Heart left ventricle (tissue), 16 donors: ENCODE measurements around the gene SLC27A2. TPM values are rescaled to one million over a fixed set of nuclear protein-coding genes. Genes with fewer than 3 reads are reported as not detected.
A peak's percentile ranks its signal among the peaks of the same experiment; 100 is the strongest.

Experiments
- ATAC-seq, 4 donors: fragments of 200-7000 bp; cut with Tn5 transposase; one replicate each; pipeline ENCODE4 v1.9.1; 2020 to 2022; ENCODE audit warnings: moderate library complexity in 4 of 4, mild to moderate bottlenecking in 3 of 4, moderate number of reproducible peaks in 1 of 4
- DNase-seq, 5 donors: peaks; one replicate each; pipeline ENCODE4 v3.0.0-alpha.2; 2020
- H3K27ac ChIP-seq, 12 donors: fragments of 200-600 bp; sonication (generic) in 4 of 12; one replicate each; pipeline versions ENCODE4 v1.5.0 to v1.8.0; 2016 to 2022; ENCODE audit warnings: mild to moderate bottlenecking in 2 of 12
- H3K27me3 ChIP-seq, 9 donors: fragments of 200-600 bp; sonication (generic) in 2 of 9; one replicate each; pipeline versions ENCODE4 v1.5.1 to v1.8.0; 2016 to 2022; ENCODE audit warnings: mild to moderate bottlenecking in 3 of 9
- H3K36me3 ChIP-seq, 9 donors: fragments of 200-600 bp; sonication (generic) in 2 of 9; one replicate each; pipeline versions ENCODE4 v1.5.0 to v1.8.0; 2018 to 2022; ENCODE audit warnings: mild to moderate bottlenecking in 2 of 9
- H3K4me1 ChIP-seq, 12 donors: fragments of 200-600 bp; sonication (generic) in 4 of 12; one replicate each; pipeline versions ENCODE4 v1.5.0 to v1.8.0; 2016 to 2022; ENCODE audit warnings: mild to moderate bottlenecking in 3 of 12
- H3K4me3 ChIP-seq, 12 donors: fragments of 200-600 bp; sonication (generic) in 4 of 12; one replicate each; pipeline versions ENCODE4 v1.5.0 to v1.8.0; 2017 to 2022; ENCODE audit warnings: mild to moderate bottlenecking in 9 of 12, moderate library complexity in 4 of 12
- H3K9me3 ChIP-seq, 12 donors: fragments of 200-600 bp; sonication (generic) in 4 of 12; one replicate each; pipeline versions ENCODE4 v1.5.0 to v1.8.0; 2016 to 2022; ENCODE audit warnings: mild to moderate bottlenecking in 1 of 12
- CTCF ChIP-seq, 12 donors: fragments of 200-600 bp; sonication (generic) in 4 of 12; IDR thresholded peaks; one replicate each; pipeline versions ENCODE4 v1.5.0 to v1.8.0; 2018 to 2022; ENCODE audit warnings: antibody characterized with exemption in 12 of 12, mild to moderate bottlenecking in 5 of 12
- POLR2A ChIP-seq, 2 donors: fragments of 450-650 bp; IDR thresholded peaks; one replicate each; pipeline ENCODE4 v1.6.1; 2017; ENCODE audit warnings: antibody characterized with exemption in 2 of 2, mild to moderate bottlenecking in 2 of 2, moderate library complexity in 2 of 2
- WGBS, 4 donors: extraction: QIAGEN DNeasy Blood & Tissue Kit in 2 of 4; methylation state at CpG; one replicate each; pipeline versions ENCODE4 v1.1.5 to v1.1.7; 2013 to 2018; 5-methylcytosine and 5-hydroxymethylcytosine counted together
- intact Hi-C, 10 donors: fragments of 100-400 bp; cut with DNase I; formaldehyde crosslinking; loops; one replicate each; pipeline versions ENCODE4 v1.11.1 to v1.14.2; 2022
- polyA plus RNA-seq, 2 donors: library from polyadenylated mRNA; stranded (reverse); fragments of 200-250 nt; gene quantifications; one replicate each; pipeline ENCODE4 v1.2.3, GENCODE V29; 2013
- total RNA-seq, 9 donors: library from RNA; depleted of rRNA in 2 of 9; stranded (reverse); fragments of >200 nt in 2 of 9; fragmentation: NEBNext Ultra II Directional in 3 of 9; extraction: Animal tissue kit (Norgen Biotek cat#: 25700) in 3 of 9; gene quantifications; one replicate each; pipeline versions ENCODE4 v1.1.0 to v1.2.4, GENCODE V29; 2016 to 2023
- donor health status: ischemic (EF 13 %, LVEDD 7.1; RV severe dilation, severe dysfunction).
- donor health status: healthy with polysubstance abuse.
- donor health status: DM: no; HTN: yes; CAD: no.
- donor health status: DM: no; HTN: no; CAD: no.
- donor health status: ischemic (EF 25% LVEDD 6.9; RV normal size, moderate dysfunction).
- donor health status: ischemic (EF 25% LVEDD 5.7; RV mildly dilated, moderate dysfunction).
- donor health status: healthy.
- donor health status: DM: yes; HTN: yes; CAD: no.
- donor health status: ischemic (EF 35%, LVEDD 5.7; RV mildly dilated, moderate dysfunction).
- donor health status: nonischemic (EF 11% LVEDD 7.7; RV severe dilation, severe dysfunction).
- donor health status: DM: yes; HTN: yes; CAD: no.
- donor health status: PGD.
- donor health status: ischemic (EF 29% LVEDD 5.4; RV normal size, mild dysfunction).
- donor health status: nonischemic (EF 23%, LVEDD 6.1; RV moderate dilation, normal function).

Gene SLC27A2
- total and polyA plus RNA-seq, 11 donors, result 0.04 to 0.29 (median 0.12) TPM; not detected in 8

- intact Hi-C loops, result loop anchor here (1.0 to 10.0 kb wide), 8 partner anchors 900 to 1790 kb away; no protein-coding TSS in a partner anchor
- H3K27me3 ChIP-seq, result no peaks in the 10 kb centered on the region
- TF ChIP-seq CTCF (IDR thresholded peaks at IDR 0.05) (no peak), POLR2A (IDR thresholded peaks at IDR 0.05) (no peak)
- no peaks in the 10 kb centered on the region for H3K9me3 ChIP-seq
- DNase-seq, result no peak
- 73% methylated on average over 6 of the region's 6 CpGs for WGBS, 4 donors
- ATAC-seq, result no peak
- H3K27ac ChIP-seq, result no peak overlapping the region
- no peaks in the 10 kb centered on the region for H3K36me3 ChIP-seq
- H3K4me3 ChIP-seq, result no peak overlapping the region
- H3K4me1 ChIP-seq, result peaks cover 0 to 6% (median 0%) of the 10 kb centered on the region in 12 donors
Observed at GRCh38 chr15:50144341-50145120, 37.5 kb upstream of the SLC27A2 start.

GRCh38 chr15:50145451-50145872 is 36.5 kb upstream of the SLC27A2 start:
- ATAC-seq, result peak; percentile 58 to 91 (median 83)
- peak; percentile 47 to 73 (median 61) for TF ChIP-seq CTCF (IDR thresholded peaks at IDR 0.05)
- TF ChIP-seq POLR2A (IDR thresholded peaks at IDR 0.05), result no peak
- intact Hi-C loops, result loop anchor here (1.0 to 10.0 kb wide), 7 partner anchors 901 to 1791 kb away; no protein-coding TSS in a partner anchor
- peaks cover 0 to 6% (median 0%) of the 10 kb centered on the region in 12 donors for H3K4me1 ChIP-seq
- no peaks in the 10 kb centered on the region for H3K9me3 ChIP-seq
- no peaks in the 10 kb centered on the region for H3K27me3 ChIP-seq
- DNase-seq, result no peak
- no peak overlapping the region for H3K4me3 ChIP-seq
- no peaks in the 10 kb centered on the region for H3K36me3 ChIP-seq
- 1 to 9% (median 5%) methylated on average over 2 of the region's 2 CpGs for WGBS, 4 donors
- H3K27ac ChIP-seq, result no peak overlapping the region

GRCh38 chr15:50146632-50147031 is 35.4 kb upstream of the SLC27A2 start:
- ATAC-seq (no peak), DNase-seq (no peak)
- TF ChIP-seq POLR2A (IDR thresholded peaks at IDR 0.05) (no peak), CTCF (IDR thresholded peaks at IDR 0.05) (no peak)
- Histone ChIP-seq H3K27me3 (no peaks in the 10 kb centered on the region), H3K4me1 (peaks cover 0 to 6% (median 0%) of the 10 kb centered on the region in 12 donors), H3K36me3 (no peaks in the 10 kb centered on the region), H3K27ac (no peak overlapping the region), H3K9me3 (no peaks in the 10 kb centered on the region), H3K4me3 (no peak overlapping the region)
- intact Hi-C loops, result loop anchor here (5.0 to 10.0 kb wide), 6 partner anchors 902 to 1792 kb away; no protein-coding TSS in a partner anchor
- 91 to 95% (median 93%) methylated on average over 2 of the region's 2 CpGs for WGBS, 4 donors

GRCh38 chr15:50148362-50148963 is 33.5 kb upstream of the SLC27A2 start:
- WGBS, 4 donors, result 75 to 83% (median 80%) methylated on average over 4 of the region's 4 CpGs
- no peaks in the 10 kb centered on the region for H3K27me3 ChIP-seq
- H3K9me3 ChIP-seq, result no peaks in the 10 kb centered on the region
- H3K4me1 ChIP-seq, result peaks cover 0 to 6% (median 0%) of the 10 kb centered on the region in 12 donors
- no peak overlapping the region for H3K27ac ChIP-seq
- no peak for TF ChIP-seq POLR2A (IDR thresholded peaks at IDR 0.05)
- TF ChIP-seq CTCF (IDR thresholded peaks at IDR 0.05), result no peak
- no peak for DNase-seq
- no peaks in the 10 kb centered on the region for H3K36me3 ChIP-seq
- no peak for ATAC-seq
- intact Hi-C loops, result loop anchor here (5.0 to 10.0 kb wide), 6 partner anchors 904 to 1794 kb away; no protein-coding TSS in a partner anchor
- no peak overlapping the region for H3K4me3 ChIP-seq
